Spinal cord (tissue), 10 donors: ENCODE results near the gene HDAC4. TPM values are rescaled to one million over a fixed set of nuclear protein-coding genes. Genes with fewer than 3 reads are reported as not detected.

Source experiments
- DNase-seq, 6 donors: peaks; one replicate each; pipeline versions ENCODE4 v3.0.0 to v3.0.0-alpha.2; 2013 to 2015; ENCODE audit warnings: low spot score in 6 of 6, low read depth in 4 of 6
- H3K27ac ChIP-seq: one replicate; pipeline ENCODE4 v1.5.1; 2013; ENCODE audit warnings: low read depth, low read length, control low read depth
- H3K27me3 ChIP-seq: one replicate; pipeline ENCODE4 v1.6.1; 2013; ENCODE audit warnings: low read length; ENCODE audit not compliant: control insufficient read depth, insufficient read depth
- H3K36me3 ChIP-seq: one replicate; pipeline ENCODE4 v1.6.1; 2013; ENCODE audit warnings: low read length; ENCODE audit not compliant: control insufficient read depth, insufficient read depth
- H3K4me1 ChIP-seq: one replicate; pipeline ENCODE4 v1.6.1; 2013; ENCODE audit warnings: low read length; ENCODE audit not compliant: control insufficient read depth, insufficient read depth
- H3K4me3 ChIP-seq: one replicate; pipeline ENCODE4 v1.5.1; 2013; ENCODE audit warnings: low read depth, low read length, control low read depth
- H3K9me3 ChIP-seq: one replicate; pipeline ENCODE4 v1.6.1; 2013; ENCODE audit warnings: low read length; ENCODE audit not compliant: control insufficient read depth, insufficient read depth
- WGBS: methylation state at CpG from one replicate; pipeline ENCODE4 v1.1.5; 2013; ENCODE audit warnings: missing lambda C conversion rate; ENCODE audit not compliant: insufficient coverage; 5-methylcytosine and 5-hydroxymethylcytosine counted together
- polyA plus RNA-seq, 2 donors: library from polyadenylated mRNA; unstranded; fragments of 120-200 nt; gene quantifications; one replicate each; pipeline ENCODE4 v1.2.1, GENCODE V29; 2013; ENCODE audit not compliant: insufficient read length in 2 of 2
- total RNA-seq, 2 donors: library from RNA; depleted of rRNA in 1 of 2; stranded (reverse); fragments of 120-200 nt in 1 of 2; fragments of >200 nt in 1 of 2; gene quantifications; one replicate each; pipeline versions ENCODE4 v1.2.3 to v1.2.4, GENCODE V29; 2013 to 2014
- donor health status: healthy.

The HDAC4 gene
- total and polyA plus RNA-seq, 4 donors, result 20.7 to 35.3 (median 25.4) TPM

DNA sequence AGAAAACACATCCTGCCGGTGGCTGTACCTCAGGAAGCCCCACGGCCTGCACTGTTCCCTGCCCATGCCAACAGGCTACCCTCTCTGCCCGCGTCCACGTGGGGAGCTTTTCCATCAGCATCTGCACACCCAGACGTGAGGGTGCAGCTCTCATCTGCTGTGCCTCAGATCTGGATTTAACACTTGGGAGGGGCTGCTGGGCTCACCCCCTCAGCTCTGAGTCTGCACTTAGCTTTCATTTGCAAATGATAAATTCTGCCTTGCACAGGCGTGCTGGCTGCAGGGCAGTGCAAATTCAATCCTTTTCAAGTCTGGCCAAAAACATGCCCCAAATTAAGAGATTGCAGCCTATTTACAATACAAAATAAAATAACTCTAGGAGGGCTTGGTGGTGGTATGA is 307.3 kb downstream of the HDAC4 start:
- Histone ChIP-seq H3K27ac (no peak overlapping the region), H3K4me3 (no peak overlapping the region), H3K36me3 (peaks cover 77% of the 10 kb centered on the region), H3K27me3 (no peaks in the 10 kb centered on the region), H3K9me3 (no peaks in the 10 kb centered on the region), H3K4me1 (peaks cover 38% of the 10 kb centered on the region)
- WGBS, result 67% methylated on average over 6 of the region's 7 CpGs
- no peak for DNase-seq

- H3K27ac ChIP-seq, result no peak overlapping the region
- peaks cover 38% of the 10 kb centered on the region for H3K4me1 ChIP-seq
- H3K9me3 ChIP-seq, result no peaks in the 10 kb centered on the region
- no peak for DNase-seq
- H3K4me3 ChIP-seq, result no peak overlapping the region
- peaks cover 78% of the 10 kb centered on the region for H3K36me3 ChIP-seq
- 86% methylated on average over 24 of the region's 27 CpGs for WGBS
- no peaks in the 10 kb centered on the region for H3K27me3 ChIP-seq
These were observed 308.1 kb downstream of the HDAC4 start for GRCh38 chr2:239092571-239093294.

DNA sequence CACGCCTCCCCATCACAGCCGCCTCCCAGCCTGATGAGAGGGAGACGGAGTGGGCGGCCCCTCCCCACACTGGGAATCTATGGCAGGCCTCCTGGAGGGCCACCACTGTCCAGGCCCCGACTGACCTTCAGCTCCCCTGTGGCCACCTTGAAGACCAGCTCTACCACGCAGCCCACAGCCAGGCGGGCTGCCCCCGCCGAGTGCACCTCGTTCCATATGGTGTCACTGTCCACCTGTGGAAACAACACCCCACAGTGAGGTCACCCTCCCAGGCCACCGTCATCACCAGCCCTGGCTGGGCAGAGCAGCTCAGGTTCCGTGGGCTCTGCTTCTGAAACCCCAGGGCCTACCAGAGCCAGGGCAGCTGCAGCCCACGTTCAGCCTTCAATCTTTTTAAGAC is 310.9 kb downstream of the HDAC4 start:
- WGBS, result 87% methylated on average over 12 of the region's 13 CpGs
- no peak for DNase-seq
- peaks cover 14% of the 10 kb centered on the region for H3K4me1 ChIP-seq

DNA sequence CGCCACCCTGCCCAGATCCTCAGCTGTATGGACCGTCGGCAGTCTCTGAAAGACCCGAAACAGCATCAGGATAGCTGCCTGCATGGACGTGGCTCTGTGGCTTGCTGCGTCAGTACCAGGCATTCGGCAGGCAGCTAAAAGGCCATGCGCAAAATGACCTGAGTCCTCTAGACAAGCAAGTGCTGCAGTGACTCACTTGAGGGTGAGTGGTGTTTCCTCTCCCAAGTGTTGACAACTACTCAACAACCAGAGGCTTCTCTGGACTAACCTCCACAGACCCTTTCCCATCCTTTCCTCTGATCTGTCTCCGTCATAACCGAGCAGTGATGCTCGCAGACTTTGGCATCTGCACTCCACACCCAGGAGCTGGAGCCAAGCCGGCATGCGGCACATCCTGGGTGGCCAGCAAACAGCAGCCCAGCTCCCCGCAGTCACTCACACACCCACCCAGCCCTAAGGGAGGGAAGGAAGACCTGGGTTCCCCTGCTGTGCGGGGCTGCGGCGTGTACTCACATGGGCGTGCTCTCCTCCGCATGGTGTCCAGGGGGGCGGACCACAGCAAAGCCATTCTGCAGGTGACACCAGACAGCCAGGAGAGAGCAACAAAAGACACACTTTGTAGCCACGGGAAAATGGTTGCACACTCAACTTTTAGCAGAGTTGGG is 313.6 kb downstream of the HDAC4 start:
- Histone ChIP-seq H3K9me3 (no peaks in the 10 kb centered on the region), H3K27me3 (no peaks in the 10 kb centered on the region), H3K4me3 (no peak overlapping the region), H3K4me1 (peaks cover 3% of the 10 kb centered on the region), H3K27ac (no peak overlapping the region), H3K36me3 (peaks cover 67% of the 10 kb centered on the region)
- WGBS, result 93% methylated on average over 20 of the region's 21 CpGs
- DNase-seq, result no peak

More for the DNA sequence above, 310.9 kb downstream of the HDAC4 start:
- peaks cover 68% of the 10 kb centered on the region for H3K36me3 ChIP-seq
- H3K9me3 ChIP-seq, result no peaks in the 10 kb centered on the region
- H3K27ac ChIP-seq, result no peak overlapping the region
- H3K27me3 ChIP-seq, result no peaks in the 10 kb centered on the region
- no peak overlapping the region for H3K4me3 ChIP-seq

GRCh38 chr2:239086325-239087020 is 314.3 kb downstream of the HDAC4 start:
- Histone ChIP-seq H3K4me1 (peaks cover 3% of the 10 kb centered on the region), H3K4me3 (no peak overlapping the region), H3K36me3 (peaks cover 68% of the 10 kb centered on the region), H3K9me3 (no peaks in the 10 kb centered on the region), H3K27ac (no peak overlapping the region), H3K27me3 (no peaks in the 10 kb centered on the region)
- no peak for DNase-seq
- 88% methylated on average over 27 of the region's 28 CpGs for WGBS

DNA sequence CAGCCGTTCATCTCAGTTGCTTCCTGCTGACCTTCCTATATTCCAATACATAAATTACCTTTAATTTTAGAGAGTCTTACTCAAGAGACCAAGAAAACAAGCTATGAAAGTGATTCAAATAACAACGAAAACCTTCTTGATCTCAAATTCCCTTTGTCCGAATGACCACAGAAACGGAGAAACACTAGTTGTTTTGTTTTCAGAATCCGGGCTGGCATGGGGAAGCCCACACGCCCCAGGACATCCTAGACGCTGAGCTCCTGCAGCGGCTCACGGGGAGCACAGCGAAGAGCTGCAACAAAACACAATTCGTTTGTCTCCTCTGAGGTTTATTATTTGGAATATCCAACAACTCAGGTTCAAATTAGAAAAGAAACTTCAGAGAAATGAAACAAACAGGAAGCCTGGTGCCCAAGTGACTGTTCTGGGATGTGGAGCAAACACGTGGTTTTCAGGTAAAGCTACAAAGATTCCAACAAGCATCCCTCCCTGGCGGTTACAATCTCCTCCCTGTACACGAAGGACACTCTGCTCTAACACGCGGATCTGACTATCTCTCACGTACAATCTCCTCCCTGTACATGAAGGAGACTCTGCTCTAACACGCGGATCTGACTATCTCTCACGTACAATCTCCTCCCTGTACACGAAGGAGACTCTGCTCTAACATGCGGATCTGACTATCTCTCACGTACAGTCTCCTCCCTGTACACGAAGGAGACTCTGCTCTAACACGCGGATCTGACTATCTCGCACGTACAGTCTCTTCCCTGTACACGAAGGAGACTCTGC is 315.4 kb downstream of the HDAC4 start:
- H3K9me3 ChIP-seq, result no peaks in the 10 kb centered on the region
- H3K4me3 ChIP-seq, result no peak overlapping the region
- H3K27ac ChIP-seq, result no peak overlapping the region
- no peaks in the 10 kb centered on the region for H3K4me1 ChIP-seq
- 72% methylated on average over 15 of the region's 29 CpGs for WGBS
- H3K27me3 ChIP-seq, result no peaks in the 10 kb centered on the region
- DNase-seq, result no peak
- H3K36me3 ChIP-seq, result peaks cover 70% of the 10 kb centered on the region

GRCh38 chr2:239084007-239084406 is 316.8 kb downstream of the HDAC4 start:
- DNase-seq, result no peak
- H3K27ac ChIP-seq, result no peak overlapping the region
- WGBS, result 93% methylated on average over 23 of the region's 24 CpGs
- peaks cover 79% of the 10 kb centered on the region for H3K36me3 ChIP-seq
- H3K4me3 ChIP-seq, result no peak overlapping the region
- H3K4me1 ChIP-seq, result no peaks in the 10 kb centered on the region
- no peaks in the 10 kb centered on the region for H3K27me3 ChIP-seq
- no peaks in the 10 kb centered on the region for H3K9me3 ChIP-seq

GRCh38 chr2:239082425-239082824 is 318.4 kb downstream of the HDAC4 start:
- 83% methylated on average over 14 of the region's 14 CpGs for WGBS
- H3K36me3 ChIP-seq, result peaks cover 82% of the 10 kb centered on the region

GRCh38 chr2:239081622-239082021 is 319.2 kb downstream of the HDAC4 start:
- Histone ChIP-seq H3K27ac (no peak overlapping the region), H3K27me3 (no peaks in the 10 kb centered on the region), H3K36me3 (peaks cover 82% of the 10 kb centered on the region), H3K4me1 (peaks cover 4% of the 10 kb centered on the region), H3K4me3 (no peak overlapping the region), H3K9me3 (no peaks in the 10 kb centered on the region)
- 80% methylated on average over 18 of the region's 18 CpGs for WGBS
- no peak for DNase-seq

More at GRCh38 chr2:239082425-239082824, 318.4 kb downstream of the HDAC4 start:
- Histone ChIP-seq H3K4me1 (no peaks in the 10 kb centered on the region), H3K27me3 (no peaks in the 10 kb centered on the region), H3K27ac (no peak overlapping the region), H3K9me3 (no peaks in the 10 kb centered on the region), H3K4me3 (no peak overlapping the region)
- no peak for DNase-seq
